ENCODE measurements around the gene DR1. TPM values are rescaled to one million over a fixed set of nuclear protein-coding genes. Genes with fewer than 3 reads are reported as not detected.

The DR1 gene
- total RNA-seq, 4 donors from 2014 or later: 28.3 to 34.2 (median 31.1) TPM

DNA sequence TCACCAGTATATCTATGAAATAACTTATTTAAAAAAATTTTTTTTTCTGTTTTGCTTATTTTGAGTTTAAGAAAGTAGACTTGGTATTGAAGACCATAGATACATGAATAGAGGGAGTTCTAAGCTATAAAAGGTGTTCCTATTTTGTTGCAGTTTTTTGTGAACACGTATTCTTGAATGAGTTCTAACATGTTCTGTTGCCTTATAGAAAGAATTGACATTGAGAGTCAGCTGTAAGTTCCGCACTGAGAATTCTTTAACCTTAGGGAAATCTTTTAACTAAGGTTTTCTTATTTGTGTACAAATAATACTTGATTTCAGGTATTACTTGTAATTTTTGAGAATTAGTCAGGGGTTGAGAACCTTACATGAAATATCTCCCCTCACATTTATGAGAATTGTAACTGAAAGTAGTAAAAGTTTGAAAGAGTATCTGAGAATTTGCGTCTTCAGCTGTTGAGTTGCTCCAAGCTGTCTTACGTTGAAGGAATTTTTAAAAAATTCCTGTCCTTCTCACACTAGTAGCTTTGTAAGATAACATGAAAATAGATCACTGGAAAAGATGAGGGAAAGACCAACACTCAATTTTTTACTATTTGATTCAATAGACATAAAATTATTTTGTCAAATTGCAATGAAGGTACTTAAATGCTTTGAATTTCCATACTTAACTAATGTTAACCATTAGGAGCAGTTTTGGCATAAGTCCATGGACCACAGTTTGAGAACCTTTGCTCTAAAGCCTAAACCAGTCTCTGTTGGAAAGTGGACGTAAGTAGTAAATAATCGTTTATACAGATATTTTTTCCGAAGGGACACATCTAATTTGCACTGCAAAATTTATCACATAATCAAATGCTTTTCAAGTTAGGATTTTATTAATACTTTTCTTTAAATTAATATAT is 3.8 kb downstream of the DR1 start:
- no peak for TF ChIP-seq CTCF (IDR thresholded peaks at IDR 0.05; ENCODE audit: low read depth)

DNA sequence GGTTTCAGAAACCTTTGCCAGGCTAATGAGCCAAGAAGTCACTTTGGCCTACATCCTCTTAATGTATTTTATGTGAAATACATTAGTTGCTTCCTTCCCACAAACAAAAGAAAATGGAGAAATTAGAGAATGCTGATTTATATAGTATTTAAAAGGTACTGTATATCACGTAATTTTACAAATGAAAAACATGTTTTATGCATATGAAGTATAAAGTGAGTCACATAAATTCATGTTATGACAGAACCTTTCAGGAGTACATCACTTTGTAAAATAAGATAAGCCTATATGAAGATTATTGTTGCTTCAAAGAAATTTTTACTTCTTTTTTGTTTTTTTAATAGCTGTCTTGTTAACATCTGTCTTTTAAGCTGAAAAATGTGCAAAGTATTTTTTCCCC is 4.6 kb downstream of the DR1 start:
- no peak for TF ChIP-seq CTCF (IDR thresholded peaks at IDR 0.05; ENCODE audit: low read depth)

GRCh38 chr1:93350875-93351274 is 5.2 kb downstream of the DR1 start:
- TF ChIP-seq CTCF (IDR thresholded peaks at IDR 0.05; ENCODE audit: low read depth): no peak

DNA sequence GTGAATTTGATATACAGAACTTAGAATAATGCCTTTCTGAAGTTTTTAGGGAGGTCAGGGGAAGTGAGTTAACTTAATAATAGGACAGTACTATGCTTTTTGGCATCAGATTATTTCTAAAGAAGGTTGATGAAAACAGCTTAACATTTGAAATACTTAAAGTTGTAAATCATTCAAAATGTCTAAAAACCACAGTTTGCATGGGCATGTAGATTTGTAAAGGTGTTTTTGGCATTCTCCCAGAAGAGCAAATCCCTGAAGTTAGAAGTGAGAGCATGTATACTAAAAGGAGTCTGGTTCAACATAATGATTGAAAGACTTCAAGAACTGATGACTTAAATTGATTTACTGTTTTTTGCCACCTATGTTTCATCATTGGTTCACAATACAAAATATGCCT is 6.7 kb downstream of the DR1 start:
- TF ChIP-seq CTCF (IDR thresholded peaks at IDR 0.05; ENCODE audit: low read depth): no peak

GRCh38 chr1:93353286-93353685 is 7.6 kb downstream of the DR1 start:
- TF ChIP-seq CTCF (IDR thresholded peaks at IDR 0.05; ENCODE audit: low read depth): no peak

DNA sequence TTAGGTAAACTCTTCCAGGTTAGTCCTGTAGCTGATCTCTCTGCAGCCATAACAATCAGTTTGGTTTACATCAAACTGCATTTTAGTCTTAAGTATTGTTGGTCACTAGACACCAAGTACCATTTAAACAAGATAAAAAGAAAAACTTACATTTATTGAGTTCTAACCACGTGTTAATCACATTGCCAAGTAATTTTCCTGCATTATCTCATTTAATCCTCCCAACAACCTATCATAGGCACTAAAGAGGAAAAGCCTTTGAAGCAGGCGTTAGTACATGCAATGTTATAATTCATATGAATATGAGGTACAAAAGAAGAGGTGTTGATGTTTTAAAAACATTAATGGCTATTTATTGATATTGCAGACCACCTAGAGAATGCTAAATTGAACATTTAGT is 9.0 kb downstream of the DR1 start:
- no peak for TF ChIP-seq CTCF (IDR thresholded peaks at IDR 0.05; ENCODE audit: low read depth)

- TF ChIP-seq CTCF (IDR thresholded peaks at IDR 0.05; ENCODE audit: low read depth): no peak
Observed at GRCh38 chr1:93357242-93357641, 11.5 kb downstream of the DR1 start.

Data from subcutaneous adipose tissue (tissue), 4 donors.